Ovary (tissue), 3 donors: ENCODE data around the gene XKR3.

Experiments
- CTCF ChIP-seq, 3 donors: fragments of 450-650 bp in 2 of 3; fragments of 200-600 bp in 1 of 3; IDR thresholded peaks; one replicate each; pipeline versions ENCODE4 v1.5.1 to v1.8.0; 2016 to 2022; ENCODE audit warnings: antibody characterized with exemption in 3 of 3, mild to moderate bottlenecking in 1 of 3
- EP300 ChIP-seq: sonication (generic); formaldehyde crosslinking; IDR thresholded peaks from one replicate; pipeline ENCODE4 v1.6.1; 2017; ENCODE audit warnings: antibody characterized with exemption
- POLR2A ChIP-seq: fragments of 450-650 bp; IDR thresholded peaks from one replicate; pipeline ENCODE4 v1.6.1; 2017; ENCODE audit warnings: antibody characterized with exemption, mild to moderate bottlenecking, moderate library complexity
- donor health status: DM: no; HTN: no; CAD: no.

DNA sequence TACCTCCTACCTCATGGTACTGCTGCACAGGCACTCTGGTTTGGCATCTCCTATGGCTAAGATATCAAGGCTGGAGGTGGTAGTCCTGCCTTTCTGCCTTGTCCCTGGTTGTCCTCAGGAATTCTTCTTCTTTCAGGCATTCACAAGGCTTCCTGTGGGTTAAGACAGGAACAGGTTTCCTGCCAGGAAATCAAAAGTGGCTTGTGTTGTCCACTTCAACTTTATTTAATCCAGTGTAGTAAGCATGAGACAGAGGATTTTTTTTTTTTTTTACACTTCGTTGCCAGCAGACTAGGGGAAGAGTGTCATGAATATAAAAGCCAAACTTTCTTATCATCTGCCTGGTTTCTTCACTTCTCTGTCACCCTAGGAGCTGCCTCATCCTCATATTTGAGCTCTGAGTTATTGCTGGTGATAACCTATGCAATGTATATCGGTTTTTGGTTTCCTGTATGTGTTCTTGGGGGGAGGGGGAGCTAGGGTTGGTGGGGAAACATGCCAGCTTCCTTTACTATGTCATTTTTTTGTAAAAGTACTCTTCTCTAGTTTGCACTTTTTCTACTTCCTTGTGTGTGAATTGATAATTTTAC is 50.2 kb downstream of the XKR3 start:
- TF ChIP-seq CTCF (IDR thresholded peaks at IDR 0.05) (no peak), POLR2A (no peak), EP300 (no peak)
